HK-2 (cell line): Measurements from ENCODE around the gene LARGE1.
A peak's percentile ranks its signal among the peaks of the same experiment; 100 is the strongest.

Experiments used
- DNase-seq: peaks from one replicate; pipeline ENCODE4 v3.0.0-alpha.2; 2018; ENCODE audit not compliant: unreplicated experiment

LARGE1 gene

GRCh38 chr22:33321466-33321865 is 598.8 kb downstream of the LARGE1 start:
- DNase-seq = no peak

DNA sequence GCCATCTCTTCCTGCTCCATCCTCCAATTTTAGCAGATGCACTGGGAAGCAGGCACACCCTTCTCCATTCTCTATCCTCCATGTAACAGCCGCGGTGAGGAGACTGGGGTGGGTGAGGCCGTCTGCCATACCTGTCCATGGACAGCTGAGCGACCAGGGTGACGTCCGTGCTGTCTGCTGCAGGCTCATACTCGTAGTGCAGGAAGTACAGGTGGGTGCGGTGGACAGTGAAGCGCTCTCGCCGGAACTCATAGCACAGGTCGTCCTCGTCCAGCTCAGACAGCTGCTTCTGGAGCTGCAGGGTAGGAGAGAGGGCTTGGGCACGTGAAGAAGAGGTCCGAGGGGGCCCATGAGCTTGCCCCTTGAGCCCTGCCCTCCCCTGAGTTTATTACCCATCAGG is 604.3 kb downstream of the LARGE1 start:
- DNase-seq = no peak

DNA sequence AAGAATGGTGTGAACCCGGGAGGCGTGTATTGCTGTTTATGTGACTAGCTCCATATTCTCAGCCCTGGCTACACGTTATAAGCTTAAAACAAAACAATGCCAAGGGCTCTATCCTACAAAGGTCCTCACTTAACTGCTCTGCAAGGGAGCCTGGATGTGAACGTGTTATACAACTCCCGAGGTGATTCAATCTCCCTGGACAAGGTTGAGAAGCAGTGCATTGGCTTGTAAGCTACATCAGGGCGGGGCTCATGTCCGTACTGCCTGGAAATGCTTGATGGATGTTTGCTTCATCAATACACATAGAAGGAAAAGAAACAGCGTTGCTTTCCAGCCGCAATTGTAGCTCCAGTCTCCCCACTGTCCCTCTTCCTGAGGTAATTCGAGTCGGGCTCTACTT is 605.2 kb downstream of the LARGE1 start:
- no peak for DNase-seq

- no peak for DNase-seq
Observed at GRCh38 chr22:33314316-33314715, 606.0 kb downstream of the LARGE1 start.

- no peak for DNase-seq
Observed at GRCh38 chr22:33303099-33303498, 617.2 kb downstream of the LARGE1 start.

DNA sequence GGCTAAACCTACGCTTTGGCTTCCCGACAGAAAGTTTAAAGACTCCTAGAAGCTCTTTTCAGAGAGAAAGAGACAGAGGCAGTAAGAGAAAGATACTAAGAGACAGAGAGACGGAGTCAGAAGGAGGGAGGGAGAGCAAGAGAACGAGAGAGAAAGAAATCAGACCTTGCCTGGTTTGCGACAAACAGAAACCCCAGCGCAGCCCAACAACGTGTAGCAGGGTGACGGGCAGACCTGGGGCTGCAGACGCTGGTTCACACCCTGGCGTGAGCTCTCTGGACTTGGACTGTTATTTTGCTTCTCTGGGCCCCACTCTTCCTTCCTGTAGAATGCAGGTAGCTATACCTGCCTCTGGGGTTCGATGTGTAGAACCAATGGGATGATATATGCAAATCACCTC is 617.7 kb downstream of the LARGE1 start:
- DNase-seq = no peak

DNA sequence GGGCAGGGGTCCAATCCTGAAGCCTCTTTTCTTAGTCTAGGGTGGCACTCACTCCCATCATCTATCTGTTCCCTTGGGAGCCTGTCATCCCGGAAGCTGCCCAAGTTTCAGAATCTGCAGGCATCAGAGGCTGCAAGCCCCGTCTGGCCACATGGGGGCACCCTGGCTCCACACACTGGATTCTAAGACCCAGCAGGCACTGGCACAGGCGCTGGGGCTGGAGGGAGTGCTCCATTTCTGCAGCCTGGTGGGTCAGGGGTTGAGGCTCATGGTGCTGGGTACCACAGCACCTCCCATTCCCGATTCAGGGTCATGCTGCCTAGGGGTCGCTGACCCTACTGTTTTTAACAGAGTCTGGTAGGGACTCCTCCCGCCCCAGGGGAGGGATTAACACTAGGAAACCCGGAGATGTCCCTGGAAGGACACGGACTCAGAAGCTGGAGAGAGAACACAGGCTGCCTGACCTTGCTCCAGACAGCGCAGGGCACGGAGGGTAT is 618.2 kb downstream of the LARGE1 start:
- DNase-seq = peak; percentile 82

DNA sequence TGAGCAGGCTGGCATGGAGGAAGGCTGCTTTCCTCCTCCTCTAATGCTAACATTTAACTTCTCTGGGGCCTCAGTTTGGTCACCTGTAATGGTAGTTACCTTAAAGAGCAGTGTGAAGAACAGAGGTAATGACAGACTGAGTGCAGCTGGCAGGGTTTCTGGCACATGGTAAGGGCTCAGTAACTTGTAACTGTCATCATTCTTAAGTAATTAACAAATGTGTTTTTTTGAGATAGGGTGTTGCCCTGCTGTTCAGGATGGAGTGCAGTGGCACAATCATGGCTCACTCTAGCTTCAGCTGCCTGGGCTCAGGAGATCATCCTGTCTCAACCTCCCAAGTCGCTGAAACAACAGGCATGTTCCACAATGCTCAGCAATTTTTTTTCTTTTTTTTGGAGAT is 620.1 kb downstream of the LARGE1 start:
- DNase-seq = no peak

DNA sequence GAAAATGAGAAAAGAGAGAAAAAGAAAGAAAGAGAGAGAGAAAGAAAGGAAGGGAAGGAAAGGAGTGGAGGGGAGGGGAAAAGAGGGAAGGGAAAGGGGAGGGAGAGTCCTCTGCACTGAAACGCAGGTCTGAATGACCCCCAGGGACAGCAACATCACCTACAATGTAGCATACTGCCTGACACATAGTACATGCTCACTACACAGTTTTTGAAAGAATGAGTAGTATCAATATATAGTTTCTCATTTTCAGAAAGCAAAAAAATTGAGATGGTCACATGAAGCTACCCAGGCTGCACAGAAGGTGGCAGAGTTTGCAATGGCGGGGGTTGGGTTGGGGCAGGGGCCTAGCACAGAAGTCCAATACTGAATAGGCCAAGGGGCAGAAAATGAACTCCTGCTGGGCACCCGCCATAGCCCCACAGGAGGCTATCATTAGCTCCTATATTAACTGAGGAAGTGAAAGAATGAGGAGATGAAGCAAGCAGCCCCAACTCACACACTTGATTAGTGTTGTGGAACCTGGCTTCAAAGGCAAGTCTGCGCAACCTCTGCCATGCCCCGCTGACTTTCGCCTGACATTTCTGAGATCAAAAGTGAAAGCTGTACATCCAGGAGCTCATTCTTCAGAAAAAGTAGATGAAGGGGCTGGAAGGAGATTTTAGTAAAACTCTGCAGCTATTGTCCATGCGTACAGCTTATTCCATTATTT is 620.9 kb downstream of the LARGE1 start:
- peak; percentile 59 for DNase-seq

DNA sequence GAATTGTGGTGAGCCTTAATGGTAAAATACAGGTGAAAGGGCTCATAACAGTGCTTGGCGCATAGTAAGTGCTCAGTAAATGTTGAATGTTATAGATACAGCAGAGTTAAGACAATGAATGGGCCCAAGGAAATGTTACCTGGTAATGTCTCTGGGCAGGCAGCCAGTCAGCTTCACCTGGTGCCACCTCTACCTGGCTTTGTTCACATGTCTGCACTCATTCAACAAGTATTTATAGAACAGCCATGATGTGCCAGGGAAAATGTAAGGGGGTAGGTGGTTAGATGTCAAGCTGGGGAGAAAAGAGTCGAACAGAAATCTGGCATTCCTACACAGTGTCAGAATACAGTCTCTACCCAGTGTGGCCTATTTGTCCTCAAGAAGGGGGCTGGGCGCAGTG is 623.3 kb downstream of the LARGE1 start:
- DNase-seq = no peak

DNA sequence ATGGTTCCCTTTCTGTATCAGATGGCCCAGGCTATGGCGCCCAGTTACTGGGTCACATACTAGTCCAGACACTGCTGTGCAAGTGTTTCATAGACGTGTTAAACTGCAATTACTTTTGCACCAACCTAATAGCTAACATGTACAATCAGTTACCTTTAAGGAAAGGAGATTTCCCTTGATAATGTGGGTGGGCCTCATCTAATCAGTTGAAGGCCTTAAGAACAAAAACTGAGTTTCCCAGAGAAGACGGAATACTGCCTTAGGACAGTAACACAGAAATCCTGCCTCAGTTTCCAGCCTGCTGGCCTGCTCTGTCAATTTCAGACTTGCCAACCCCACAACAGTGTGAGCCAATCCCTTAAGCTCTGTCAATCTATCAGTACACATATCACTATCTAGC is 632.2 kb downstream of the LARGE1 start:
- DNase-seq = no peak

DNA sequence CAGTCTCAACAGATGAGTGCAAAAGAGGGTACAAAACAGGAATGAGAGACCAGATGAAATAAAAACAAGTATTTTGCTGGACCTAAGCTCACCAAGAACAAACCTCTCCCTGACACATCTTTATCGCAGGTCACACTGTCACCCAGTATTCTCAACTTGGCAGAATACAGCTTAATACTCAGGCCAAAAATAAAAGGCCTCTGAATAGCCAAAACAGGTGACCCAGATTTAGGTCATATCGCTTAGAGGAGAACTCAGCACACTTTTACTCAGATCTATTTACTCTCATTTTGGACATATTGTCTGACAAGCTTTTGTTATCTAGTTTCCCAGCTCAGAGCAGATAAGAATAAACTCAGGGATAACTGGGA is 645.2 kb downstream of the LARGE1 start:
- DNase-seq = no peak

- peak; percentile 4 for DNase-seq
Observed at GRCh38 chr22:33274214-33275072, 645.8 kb downstream of the LARGE1 start.

DNA sequence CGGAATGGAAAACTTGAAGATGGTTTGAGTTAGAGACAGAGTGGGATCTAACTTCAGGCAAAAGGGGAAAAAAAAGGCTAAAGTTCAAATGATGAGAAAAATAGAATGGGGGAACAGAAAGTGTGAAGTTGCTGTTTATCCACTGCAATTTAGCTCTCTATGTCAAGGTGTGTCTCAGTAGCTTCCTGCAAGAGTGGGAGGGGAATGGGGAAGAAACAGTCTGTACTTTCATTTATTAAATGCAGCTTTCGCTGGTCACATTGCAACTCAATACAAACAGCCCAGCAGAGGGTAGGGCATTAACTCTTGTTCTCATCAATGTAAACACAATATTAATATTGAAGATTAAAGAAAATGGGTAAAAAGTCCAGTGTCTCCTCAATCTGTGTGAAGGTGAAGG is 647.4 kb downstream of the LARGE1 start:
- DNase-seq = no peak

GRCh38 chr22:33272180-33272579 is 648.1 kb downstream of the LARGE1 start:
- no peak for DNase-seq

GRCh38 chr22:33271390-33272161 is 648.7 kb downstream of the LARGE1 start:
- DNase-seq = no peak

DNA sequence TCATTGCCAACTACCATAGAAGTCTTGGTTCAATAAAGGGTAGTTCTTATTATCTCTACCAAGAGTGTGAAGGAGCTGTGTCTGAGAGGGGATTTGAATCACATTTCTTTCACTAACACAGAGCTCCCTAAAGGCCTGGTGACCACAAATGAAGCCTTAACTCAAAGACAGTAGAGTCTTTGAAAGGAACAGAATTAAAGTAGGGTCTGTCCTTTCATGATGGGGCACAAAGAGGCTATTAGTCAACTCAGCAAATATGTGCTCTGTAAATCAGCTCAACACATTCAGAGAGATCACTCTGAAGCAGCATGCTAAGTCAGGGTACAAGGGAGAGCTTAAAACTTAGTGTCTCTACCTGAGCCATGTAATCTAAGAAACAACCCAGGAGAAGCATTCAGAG is 649.7 kb downstream of the LARGE1 start:
- no peak for DNase-seq

GRCh38 chr22:33261699-33262098 is 658.6 kb downstream of the LARGE1 start:
- no peak for DNase-seq

DNA sequence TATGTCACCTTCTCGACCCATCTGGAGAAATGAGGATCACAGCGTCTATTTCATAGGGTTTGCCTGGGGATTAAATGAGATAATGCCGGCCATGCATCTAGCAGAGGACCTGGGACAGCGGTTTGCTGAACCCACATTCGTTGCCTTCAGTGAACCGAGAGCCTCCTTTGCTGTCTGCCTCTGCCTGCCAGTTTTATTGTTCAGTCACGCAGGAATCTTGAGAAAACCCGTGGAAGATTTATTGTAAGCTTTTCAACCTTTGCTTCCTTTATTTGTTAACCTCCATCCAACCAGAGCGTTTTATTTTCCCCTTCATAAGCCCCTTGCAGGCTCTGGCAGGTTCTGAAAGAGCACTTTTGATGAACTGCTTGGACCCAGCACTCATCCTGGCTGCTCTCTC is 659.8 kb downstream of the LARGE1 start:
- DNase-seq = no peak

DNA sequence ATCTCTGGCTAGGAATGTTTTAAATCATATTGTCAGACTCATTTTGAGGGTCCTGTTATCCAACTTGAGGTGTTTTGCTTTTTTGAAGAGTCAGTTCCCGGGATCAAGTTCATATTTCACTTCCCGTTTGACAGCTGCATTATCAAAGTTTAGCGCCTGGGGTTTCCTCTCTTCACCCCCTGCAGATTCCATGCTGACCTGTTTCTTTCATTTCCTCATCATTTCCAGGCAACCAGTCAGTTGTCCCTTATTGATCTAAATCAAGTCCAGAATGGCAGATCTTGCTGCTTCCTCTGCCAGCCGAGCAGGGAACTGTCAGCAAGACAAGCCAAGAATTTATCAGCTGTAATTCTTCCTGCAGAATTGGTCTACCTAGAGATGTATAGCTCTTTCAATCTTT is 664.5 kb downstream of the LARGE1 start:
- no peak for DNase-seq

DNA sequence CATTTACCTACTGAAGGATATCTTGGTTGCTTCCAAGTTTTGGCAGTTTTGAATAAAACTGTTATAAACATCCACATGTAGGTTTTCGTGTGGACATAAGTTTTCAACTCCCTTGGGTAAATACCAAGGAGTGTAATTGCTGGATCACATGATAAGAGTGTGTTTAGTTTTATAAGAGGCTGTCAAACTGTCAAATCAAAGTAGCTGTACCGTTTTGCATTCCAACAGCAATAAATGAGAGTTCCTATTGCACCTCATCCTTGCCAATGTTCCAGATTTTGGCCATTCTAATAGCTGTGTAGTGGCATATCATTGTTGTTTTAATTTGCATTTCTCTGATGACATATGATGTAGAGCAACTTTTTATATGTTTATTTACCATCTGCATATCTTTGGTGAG is 671.3 kb downstream of the LARGE1 start:
- no peak for DNase-seq

DNA sequence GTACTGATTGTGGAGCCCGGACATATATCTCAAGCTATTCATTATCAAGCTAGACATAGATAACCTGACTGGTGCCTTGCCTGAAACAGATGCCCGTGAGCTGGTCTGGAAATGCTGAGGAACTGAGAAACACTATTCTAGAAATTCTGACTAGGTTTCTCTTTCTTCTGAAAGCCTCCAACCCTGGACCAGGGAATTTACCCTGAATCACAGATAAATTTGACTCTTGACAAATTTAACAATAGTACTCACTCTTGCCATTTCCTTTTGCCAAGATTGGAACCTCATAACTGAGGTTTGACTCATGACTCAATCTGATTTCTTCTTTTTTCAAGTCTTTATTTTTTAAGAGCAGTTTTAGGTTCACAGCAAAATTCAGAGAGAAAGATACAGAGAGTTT is 672.5 kb downstream of the LARGE1 start:
- DNase-seq = no peak
